Measurements from ENCODE around the gene ASCL5.

The ASCL5 gene

DNA sequence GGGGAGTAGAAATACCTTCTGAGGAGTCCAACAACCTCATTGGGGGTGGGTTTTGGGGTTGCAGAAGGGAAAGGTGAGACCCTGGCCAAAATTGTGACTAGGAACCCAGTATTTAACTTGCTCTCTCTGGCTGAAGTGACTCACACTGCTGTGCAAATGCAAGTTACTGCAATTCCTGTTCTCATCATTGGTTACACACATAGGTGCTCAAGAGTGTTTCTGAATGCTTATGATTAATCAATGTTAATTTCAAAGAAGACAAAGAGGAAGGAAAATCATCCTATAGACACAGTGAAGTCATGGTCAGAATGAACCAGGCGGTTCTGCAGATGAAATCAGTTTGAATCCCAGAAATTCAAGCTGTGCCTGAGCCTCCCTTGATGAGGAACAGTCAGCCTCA lies 3.1 kb downstream of the ASCL5 start:
- Histone ChIP-seq H3K9ac (ENCODE audit: low read length in 5 of 5) (no peak overlapping the region), H3K4me1 (ENCODE audit: control insufficient read depth in 5 of 5, insufficient read depth in 5 of 5, low read length in 5 of 5) (peaks cover 0 to 10% (median 4%) of the 10 kb centered on the region in 5 donors), H3K36me3 (ENCODE audit: control insufficient read depth in 5 of 5, insufficient read depth in 5 of 5, low read length in 5 of 5) (no peaks in the 10 kb centered on the region), H3K27ac (ENCODE audit: low read depth, low read length) (no peak overlapping the region), H3K4me3 (ENCODE audit: low read depth in 1 of 5, low read length in 5 of 5) (no peak overlapping the region), H3K9me3 (ENCODE audit: control insufficient read depth in 5 of 5, low read length in 5 of 5) (no peaks in the 10 kb centered on the region), H3K27me3 (ENCODE audit: control insufficient read depth in 5 of 5, insufficient read depth in 4 of 5, low read length in 5 of 5) (peaks cover 2 to 16% (median 5%) of the 10 kb centered on the region in 5 donors)

DNA sequence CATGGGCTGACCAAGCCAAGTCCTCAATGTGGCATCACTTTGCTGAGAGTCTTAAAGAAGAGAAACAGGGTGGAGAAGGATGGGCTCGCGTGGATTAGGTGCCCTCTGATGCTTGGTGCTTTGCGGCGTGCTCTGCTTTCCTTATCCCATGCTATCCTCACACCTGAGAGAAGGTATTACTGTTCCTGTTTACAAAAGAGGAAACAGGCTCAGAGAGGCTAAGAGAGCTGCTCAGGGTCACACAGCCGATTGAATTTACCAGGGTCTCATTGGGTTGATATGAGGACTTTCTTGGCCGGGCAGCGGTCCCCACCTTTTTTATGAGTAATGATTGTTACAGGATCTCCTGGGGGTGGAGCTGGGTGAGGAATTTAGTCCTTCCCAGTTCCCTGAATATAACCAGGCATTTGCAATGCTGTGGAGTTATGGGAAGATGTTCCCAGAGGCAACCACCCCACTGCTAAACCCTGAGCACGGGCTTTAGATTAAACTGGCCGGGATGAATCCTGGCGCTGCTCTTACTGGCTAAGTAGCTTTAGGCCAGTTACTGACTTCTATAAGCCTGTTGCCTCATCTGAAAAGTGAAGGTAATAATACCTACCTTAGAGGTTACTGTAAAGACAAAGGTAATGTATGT lies 4.5 kb downstream of the ASCL5 start:
- Histone ChIP-seq H3K36me3 (ENCODE audit: control insufficient read depth in 5 of 5, insufficient read depth in 5 of 5, low read length in 5 of 5) (no peaks in the 10 kb centered on the region), H3K9ac (ENCODE audit: low read length in 5 of 5) (no peak overlapping the region), H3K27me3 (ENCODE audit: control insufficient read depth in 5 of 5, insufficient read depth in 4 of 5, low read length in 5 of 5) (peaks cover 2 to 16% (median 4%) of the 10 kb centered on the region in 5 donors), H3K4me3 (ENCODE audit: low read depth in 1 of 5, low read length in 5 of 5) (no peak overlapping the region), H3K27ac (ENCODE audit: low read depth, low read length) (no peak overlapping the region), H3K9me3 (ENCODE audit: control insufficient read depth in 5 of 5, low read length in 5 of 5) (no peaks in the 10 kb centered on the region), H3K4me1 (ENCODE audit: control insufficient read depth in 5 of 5, insufficient read depth in 5 of 5, low read length in 5 of 5) (peaks cover 0 to 10% (median 4%) of the 10 kb centered on the region in 5 donors)

DNA sequence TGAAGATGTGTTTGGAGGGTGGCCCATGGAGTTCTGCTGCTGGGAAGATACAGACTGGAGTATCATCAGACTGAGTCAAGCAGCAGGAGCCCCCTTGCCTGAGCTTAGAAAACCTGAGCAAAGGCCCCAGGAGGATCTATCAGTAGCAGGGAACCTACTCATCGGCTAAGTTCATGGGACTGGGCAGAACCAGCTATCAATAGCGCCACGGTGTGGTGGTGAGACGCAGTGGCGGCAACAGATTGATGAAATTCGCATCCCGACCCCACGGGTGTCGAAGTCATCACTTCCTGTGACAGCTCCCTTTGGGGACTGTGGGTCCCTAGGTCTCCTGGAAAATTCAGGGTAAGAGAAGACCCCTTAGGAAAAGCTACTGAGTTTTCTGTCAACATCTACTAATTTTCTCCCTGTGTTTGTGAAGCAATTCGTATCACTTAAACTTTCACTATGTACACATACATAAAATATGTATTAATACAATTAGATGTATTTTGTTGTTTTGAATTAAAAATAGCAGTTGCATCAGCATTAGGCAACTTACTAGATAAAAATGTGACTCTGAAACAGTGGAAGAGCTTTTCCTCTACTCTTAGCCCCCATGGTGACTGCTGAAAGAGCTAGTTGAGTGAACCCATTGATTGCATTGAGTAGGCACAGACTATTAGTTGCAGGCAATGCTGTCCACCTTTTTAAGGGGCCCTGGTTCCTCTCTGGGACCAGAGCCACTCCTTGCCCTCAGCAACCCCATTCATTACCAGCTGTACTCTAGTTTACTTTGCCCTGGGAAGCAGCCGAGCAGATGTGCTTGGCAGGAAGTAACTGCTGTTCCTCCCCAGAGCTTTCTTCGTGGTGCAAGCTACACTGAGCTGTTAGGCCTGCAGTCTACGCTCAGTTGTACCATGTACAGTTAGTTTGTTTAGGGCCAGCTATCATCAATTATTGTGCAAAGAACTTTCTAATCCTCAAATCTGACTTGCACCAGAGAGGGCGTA lies 7.5 kb downstream of the ASCL5 start:
- no peaks in the 10 kb centered on the region for H3K9me3 ChIP-seq (ENCODE audit: control insufficient read depth in 5 of 5, low read length in 5 of 5)
- H3K4me3 ChIP-seq (ENCODE audit: low read depth in 1 of 5, low read length in 5 of 5): no peak overlapping the region
- H3K9ac ChIP-seq (ENCODE audit: low read length in 5 of 5): no peak overlapping the region
- no peak overlapping the region for H3K27ac ChIP-seq (ENCODE audit: low read depth, low read length)
- H3K27me3 ChIP-seq (ENCODE audit: control insufficient read depth in 5 of 5, insufficient read depth in 4 of 5, low read length in 5 of 5): peaks cover 0 to 15% (median 10%) of the 10 kb centered on the region in 5 donors
- H3K36me3 ChIP-seq (ENCODE audit: control insufficient read depth in 5 of 5, insufficient read depth in 5 of 5, low read length in 5 of 5): no peaks in the 10 kb centered on the region
- peaks cover 0 to 13% (median 8%) of the 10 kb centered on the region in 5 donors for H3K4me1 ChIP-seq (ENCODE audit: control insufficient read depth in 5 of 5, insufficient read depth in 5 of 5, low read length in 5 of 5)

DNA sequence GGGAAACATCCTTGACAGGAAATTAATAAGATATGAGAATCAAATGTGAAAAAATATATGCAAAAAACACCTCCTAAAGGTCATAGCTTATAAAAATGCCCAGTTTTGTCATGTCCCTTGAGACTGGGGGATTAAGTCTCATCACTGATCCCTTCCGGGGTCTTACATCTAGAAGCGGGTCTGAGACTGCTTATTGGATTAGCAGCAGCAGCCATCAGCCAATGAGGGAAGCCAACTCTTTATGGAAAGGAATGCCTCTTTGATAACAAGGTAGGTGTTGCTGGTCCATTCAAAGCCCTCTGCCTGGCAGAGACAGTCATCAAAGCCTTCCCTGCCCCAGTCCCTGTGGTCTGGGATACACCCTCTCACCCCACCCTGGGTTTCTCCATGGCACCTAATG lies 10.9 kb downstream of the ASCL5 start:
- Histone ChIP-seq H3K9ac (ENCODE audit: low read length in 5 of 5) (no peak overlapping the region), H3K27ac (ENCODE audit: low read depth, low read length) (no peak overlapping the region), H3K36me3 (ENCODE audit: control insufficient read depth in 5 of 5, insufficient read depth in 5 of 5, low read length in 5 of 5) (no peaks in the 10 kb centered on the region), H3K4me1 (ENCODE audit: control insufficient read depth in 5 of 5, insufficient read depth in 5 of 5, low read length in 5 of 5) (peaks cover 0 to 20% (median 16%) of the 10 kb centered on the region in 5 donors), H3K27me3 (ENCODE audit: control insufficient read depth in 5 of 5, insufficient read depth in 4 of 5, low read length in 5 of 5) (peaks cover 0 to 27% (median 13%) of the 10 kb centered on the region in 5 donors), H3K9me3 (ENCODE audit: control insufficient read depth in 5 of 5, low read length in 5 of 5) (no peaks in the 10 kb centered on the region), H3K4me3 (ENCODE audit: low read depth in 1 of 5, low read length in 5 of 5) (no peak overlapping the region)

DNA sequence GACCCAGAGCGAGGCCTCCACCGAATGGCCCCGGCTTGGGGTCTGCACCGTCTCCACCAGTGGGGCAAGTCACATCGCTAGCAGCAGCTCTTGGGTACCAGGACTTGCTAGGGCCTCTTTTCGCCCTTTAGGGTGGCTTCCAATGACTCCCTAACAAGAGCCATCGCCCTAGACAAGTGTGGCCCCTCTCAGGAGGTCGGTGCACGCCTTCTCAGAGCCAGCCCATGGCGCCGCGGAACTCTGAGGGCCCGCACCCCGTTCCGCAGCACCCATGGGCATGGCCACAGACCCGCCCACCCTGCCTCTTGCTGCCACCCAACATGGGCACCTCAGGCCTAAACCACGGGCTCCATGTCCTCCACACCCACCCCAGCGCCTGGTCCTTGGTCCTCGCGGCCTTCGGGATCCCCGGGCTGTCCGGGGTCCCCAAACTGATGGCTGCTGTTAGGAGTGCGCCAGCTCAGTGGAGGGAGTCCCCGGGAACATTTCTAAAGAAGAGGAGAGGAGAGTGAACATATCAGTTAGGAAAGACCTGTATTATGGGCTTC lies 11.5 kb downstream of the ASCL5 start:
- no peaks in the 10 kb centered on the region for H3K36me3 ChIP-seq (ENCODE audit: control insufficient read depth in 5 of 5, insufficient read depth in 5 of 5, low read length in 5 of 5)
- peaks cover 0 to 28% (median 13%) of the 10 kb centered on the region in 5 donors for H3K27me3 ChIP-seq (ENCODE audit: control insufficient read depth in 5 of 5, insufficient read depth in 4 of 5, low read length in 5 of 5)
- H3K9me3 ChIP-seq (ENCODE audit: control insufficient read depth in 5 of 5, low read length in 5 of 5): no peaks in the 10 kb centered on the region
- H3K9ac ChIP-seq (ENCODE audit: low read length in 5 of 5): no peak overlapping the region
- H3K4me3 ChIP-seq (ENCODE audit: low read depth in 1 of 5, low read length in 5 of 5): no peak overlapping the region
- H3K4me1 ChIP-seq (ENCODE audit: control insufficient read depth in 5 of 5, insufficient read depth in 5 of 5, low read length in 5 of 5): peaks cover 0 to 20% (median 16%) of the 10 kb centered on the region in 5 donors
- H3K27ac ChIP-seq (ENCODE audit: low read depth, low read length): no peak overlapping the region

DNA sequence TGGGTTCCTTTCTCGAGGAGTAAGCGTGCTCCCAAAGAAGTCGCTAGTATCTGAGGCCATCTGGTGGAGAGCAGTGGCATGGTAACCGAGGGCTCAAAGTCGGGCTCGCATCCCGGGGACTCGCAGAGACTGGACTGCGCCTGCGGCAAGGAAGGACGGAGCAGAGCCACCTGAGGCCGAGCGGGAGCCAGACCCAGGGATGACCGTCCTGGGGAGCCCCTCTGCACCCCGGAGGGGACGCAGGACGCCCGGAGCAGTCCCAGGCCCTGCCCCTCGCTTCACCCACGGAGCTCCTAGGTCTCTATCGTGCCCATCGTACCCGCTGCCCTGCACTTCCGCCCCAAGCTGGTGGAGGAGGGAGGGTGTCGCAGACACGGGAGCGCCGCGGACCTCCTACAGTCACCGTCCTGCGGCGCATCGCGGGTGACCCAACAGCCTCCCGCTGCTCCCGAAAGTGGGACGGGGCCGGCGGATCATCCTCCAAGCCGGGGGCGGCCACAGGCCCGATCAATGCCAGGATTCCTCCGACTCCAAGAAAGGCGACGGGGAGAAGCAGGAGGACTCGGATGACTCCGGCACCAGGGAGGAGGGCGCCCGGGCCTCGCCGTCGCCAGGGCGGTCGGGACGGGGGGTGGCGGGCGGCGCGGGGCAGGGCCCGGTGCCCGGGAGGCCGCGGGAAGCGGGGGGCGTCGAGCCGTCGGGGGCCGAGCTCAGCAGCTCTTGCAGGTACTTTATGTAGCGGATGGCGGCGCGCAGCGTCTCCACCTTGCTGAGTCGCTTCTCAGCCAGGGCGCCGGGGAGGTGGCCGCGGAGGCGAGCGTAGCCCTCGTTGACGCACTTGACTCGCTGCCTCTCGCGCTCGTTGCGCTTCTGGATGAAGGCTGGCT lies 12.5 kb downstream of the ASCL5 start:
- peaks cover 0 to 34% (median 16%) of the 10 kb centered on the region in 5 donors for H3K27me3 ChIP-seq (ENCODE audit: control insufficient read depth in 5 of 5, insufficient read depth in 4 of 5, low read length in 5 of 5)
- peak overlapping the region in 1 of 5 donors; percentile 69 for H3K9ac ChIP-seq (ENCODE audit: low read length in 5 of 5)
- peaks cover 0 to 12% (median 11%) of the 10 kb centered on the region in 5 donors for H3K4me1 ChIP-seq (ENCODE audit: control insufficient read depth in 5 of 5, insufficient read depth in 5 of 5, low read length in 5 of 5)
- H3K4me3 ChIP-seq (ENCODE audit: low read depth in 1 of 5, low read length in 5 of 5): peak overlapping the region in 4 of 5 donors; percentile 61 to 72 (median 68)
- no peaks in the 10 kb centered on the region for H3K9me3 ChIP-seq (ENCODE audit: control insufficient read depth in 5 of 5, low read length in 5 of 5)
- H3K36me3 ChIP-seq (ENCODE audit: control insufficient read depth in 5 of 5, insufficient read depth in 5 of 5, low read length in 5 of 5): no peaks in the 10 kb centered on the region
- H3K27ac ChIP-seq (ENCODE audit: low read depth, low read length): no peak overlapping the region

DNA sequence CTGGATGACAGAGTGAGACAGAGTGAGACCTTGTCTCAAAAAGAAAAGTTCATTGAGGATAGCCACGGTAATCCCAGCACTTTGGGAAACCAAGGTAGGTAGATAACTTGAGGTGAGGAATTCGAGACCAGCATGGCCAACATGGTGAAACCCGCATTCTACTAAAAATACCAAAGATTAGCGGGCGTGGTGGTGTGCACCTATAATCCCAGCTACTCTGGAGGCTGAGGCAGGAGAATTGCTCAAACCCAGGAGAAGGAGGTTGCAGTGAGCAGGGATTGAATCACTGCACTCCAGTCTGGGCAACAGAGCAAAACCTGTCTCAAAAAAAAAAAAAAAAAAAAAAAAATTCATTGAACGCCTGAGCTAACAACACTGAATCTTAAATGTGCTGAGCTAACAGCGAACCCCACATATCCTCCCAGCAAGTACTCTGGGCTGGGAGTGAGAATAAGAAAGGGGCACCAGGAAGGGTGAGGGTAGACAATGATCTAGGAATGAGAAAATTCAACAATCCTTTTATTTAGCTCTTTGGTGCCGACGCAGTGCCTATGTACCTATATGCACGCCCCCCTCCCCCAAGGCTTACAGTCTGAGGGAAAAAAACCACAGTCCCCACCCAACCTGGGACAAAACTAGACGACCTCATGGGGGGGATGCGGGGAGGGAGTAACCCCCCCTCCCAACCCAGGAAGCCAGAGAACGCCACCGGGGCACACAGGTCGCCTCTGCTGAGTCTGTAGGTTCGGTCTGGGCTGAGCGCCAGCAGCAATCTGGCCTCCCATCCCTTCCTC lies 13.3 kb downstream of the ASCL5 start:
- peaks cover 0 to 34% (median 16%) of the 10 kb centered on the region in 5 donors for H3K27me3 ChIP-seq (ENCODE audit: control insufficient read depth in 5 of 5, insufficient read depth in 4 of 5, low read length in 5 of 5)
- peak overlapping the region in 1 of 5 donors; percentile 69 for H3K9ac ChIP-seq (ENCODE audit: low read length in 5 of 5)

DNA sequence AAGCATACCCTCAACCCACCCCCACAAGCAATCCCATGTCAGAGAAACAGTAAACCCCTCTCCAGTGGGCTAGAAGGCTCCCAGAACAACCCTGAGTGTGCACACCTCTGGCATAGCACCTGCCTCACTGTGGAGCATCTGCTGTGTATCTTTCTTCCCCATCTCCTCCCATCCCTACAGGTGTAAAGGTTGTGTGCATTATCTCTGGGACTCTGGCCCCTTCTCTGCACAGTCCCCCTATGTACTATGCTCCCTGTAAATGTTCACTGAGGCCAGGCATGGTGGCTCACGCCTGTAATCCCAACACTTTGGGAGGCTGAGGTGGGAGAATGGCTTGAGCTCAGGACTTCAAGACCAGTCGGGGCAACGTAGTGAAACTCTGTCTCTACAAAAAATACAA lies 14.1 kb downstream of the ASCL5 start:
- H3K27ac ChIP-seq (ENCODE audit: low read depth, low read length): no peak overlapping the region
- peaks cover 0 to 11% (median 10%) of the 10 kb centered on the region in 5 donors for H3K4me1 ChIP-seq (ENCODE audit: control insufficient read depth in 5 of 5, insufficient read depth in 5 of 5, low read length in 5 of 5)
- H3K27me3 ChIP-seq (ENCODE audit: control insufficient read depth in 5 of 5, insufficient read depth in 4 of 5, low read length in 5 of 5): peaks cover 0 to 34% (median 16%) of the 10 kb centered on the region in 5 donors
- H3K4me3 ChIP-seq (ENCODE audit: low read depth in 1 of 5, low read length in 5 of 5): no peak overlapping the region
- no peaks in the 10 kb centered on the region for H3K9me3 ChIP-seq (ENCODE audit: control insufficient read depth in 5 of 5, low read length in 5 of 5)
- H3K9ac ChIP-seq (ENCODE audit: low read length in 5 of 5): no peak overlapping the region
- no peaks in the 10 kb centered on the region for H3K36me3 ChIP-seq (ENCODE audit: control insufficient read depth in 5 of 5, insufficient read depth in 5 of 5, low read length in 5 of 5)

More for the DNA sequence above, 13.3 kb downstream of the ASCL5 start:
- no peaks in the 10 kb centered on the region for H3K36me3 ChIP-seq (ENCODE audit: control insufficient read depth in 5 of 5, insufficient read depth in 5 of 5, low read length in 5 of 5)
- H3K4me3 ChIP-seq (ENCODE audit: low read depth in 1 of 5, low read length in 5 of 5): peak overlapping the region in 2 of 5 donors; percentile 69 to 72
- peaks cover 0 to 11% (median 10%) of the 10 kb centered on the region in 5 donors for H3K4me1 ChIP-seq (ENCODE audit: control insufficient read depth in 5 of 5, insufficient read depth in 5 of 5, low read length in 5 of 5)
- H3K9me3 ChIP-seq (ENCODE audit: control insufficient read depth in 5 of 5, low read length in 5 of 5): no peaks in the 10 kb centered on the region
- no peak overlapping the region for H3K27ac ChIP-seq (ENCODE audit: low read depth, low read length)
